HG03064 (cell line): ENCODE data around the gene THRSP.
"Not testable (repeated sequence)": the region's sequence is repeated elsewhere in the genome, so short reads cannot be mapped to it uniquely, and the experiment has no call there.

ENCODE experiments used
- ATAC-seq: cut with Tn5 transposase; IDR thresholded peaks from one replicate; pipeline ENCODE4 v1.9.1; 2021; ENCODE audit warnings: low read depth; ENCODE audit not compliant: unreplicated experiment

The THRSP gene, protein sequence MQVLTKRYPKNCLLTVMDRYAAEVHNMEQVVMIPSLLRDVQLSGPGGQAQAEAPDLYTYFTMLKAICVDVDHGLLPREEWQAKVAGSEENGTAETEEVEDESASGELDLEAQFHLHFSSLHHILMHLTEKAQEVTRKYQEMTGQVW

DNA sequence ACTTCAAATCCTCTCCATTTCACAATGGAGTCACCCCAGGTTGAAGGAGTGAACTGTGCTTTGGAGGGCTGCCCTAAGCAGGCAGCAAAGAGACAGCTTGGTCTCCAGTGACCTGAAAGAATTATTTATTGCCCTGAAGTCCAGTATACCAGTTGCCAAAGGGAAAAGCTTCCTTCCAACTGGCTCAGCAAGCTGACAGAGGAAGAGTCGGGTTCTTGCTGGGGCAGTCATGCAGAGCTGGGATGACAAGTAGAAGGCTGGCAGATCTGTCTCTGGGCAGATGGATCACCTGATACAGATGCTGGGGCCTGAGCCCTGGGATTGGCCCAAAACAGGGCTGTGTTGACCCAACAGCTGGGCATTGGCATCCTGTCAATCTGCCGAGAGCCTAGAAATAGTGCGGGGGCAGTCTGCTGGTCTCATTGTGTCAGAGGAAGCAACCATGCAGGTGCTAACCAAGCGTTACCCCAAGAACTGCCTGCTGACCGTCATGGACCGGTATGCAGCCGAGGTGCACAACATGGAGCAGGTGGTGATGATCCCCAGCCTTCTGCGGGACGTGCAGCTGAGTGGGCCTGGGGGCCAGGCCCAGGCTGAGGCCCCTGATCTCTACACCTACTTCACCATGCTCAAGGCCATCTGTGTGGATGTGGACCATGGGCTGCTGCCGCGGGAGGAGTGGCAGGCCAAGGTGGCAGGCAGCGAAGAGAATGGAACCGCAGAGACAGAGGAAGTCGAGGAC is at the start of gene THRSP:
TSS of gene THRSP (plus strand) at position 422 of the 742 bp plus-strand sequence. CDS start at position 443, 21 bp downstream.
- ATAC-seq: no peak

DNA sequence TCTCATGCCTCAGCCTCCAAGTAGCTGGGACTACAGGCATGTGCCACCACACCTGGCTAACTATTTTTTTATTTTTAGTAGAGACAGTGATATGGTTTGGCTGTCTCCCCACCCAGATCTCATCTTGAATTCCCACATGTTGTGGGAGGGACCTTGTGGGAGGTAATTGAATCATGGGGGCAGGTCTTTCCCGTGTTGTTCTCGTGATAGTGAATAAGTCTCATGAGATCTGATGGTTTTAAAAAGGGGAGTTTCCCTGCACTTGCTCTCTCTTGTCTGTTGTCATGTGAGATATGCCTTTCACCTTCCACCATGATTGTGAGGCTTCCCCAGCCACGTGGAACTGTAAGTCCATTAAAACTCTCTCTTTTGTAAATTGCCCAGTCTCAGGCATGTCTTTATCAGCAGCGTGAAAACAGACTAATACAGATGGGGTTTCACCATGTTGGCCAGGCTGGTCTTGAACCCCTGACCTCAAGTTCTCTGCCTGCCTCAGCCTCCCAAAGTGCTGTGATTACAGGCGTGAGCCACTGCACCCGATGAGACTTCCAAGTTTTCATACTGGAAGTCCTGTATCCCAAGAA is 48.6 kb upstream of the THRSP start:
- not testable (repeated sequence) for ATAC-seq

DNA sequence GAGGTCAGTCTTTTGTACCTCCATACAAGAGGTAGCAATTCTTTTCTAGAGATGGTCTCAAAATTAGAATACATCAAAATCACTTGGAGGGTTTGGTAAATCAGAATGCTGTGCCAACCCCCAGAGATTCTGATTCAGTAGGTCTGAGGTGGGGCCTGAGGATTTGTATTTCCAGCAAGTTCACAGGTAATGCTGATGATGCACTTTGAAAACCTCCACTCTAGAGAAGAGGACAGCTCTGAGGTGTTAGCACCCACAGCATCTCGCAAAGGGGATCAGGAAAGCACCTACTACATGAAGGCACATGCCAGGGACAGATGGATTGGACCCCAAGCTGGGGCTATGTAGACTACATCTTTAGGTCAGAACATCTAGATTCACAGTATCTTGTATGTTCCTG is 47.8 kb upstream of the THRSP start:
- no peak for ATAC-seq

DNA sequence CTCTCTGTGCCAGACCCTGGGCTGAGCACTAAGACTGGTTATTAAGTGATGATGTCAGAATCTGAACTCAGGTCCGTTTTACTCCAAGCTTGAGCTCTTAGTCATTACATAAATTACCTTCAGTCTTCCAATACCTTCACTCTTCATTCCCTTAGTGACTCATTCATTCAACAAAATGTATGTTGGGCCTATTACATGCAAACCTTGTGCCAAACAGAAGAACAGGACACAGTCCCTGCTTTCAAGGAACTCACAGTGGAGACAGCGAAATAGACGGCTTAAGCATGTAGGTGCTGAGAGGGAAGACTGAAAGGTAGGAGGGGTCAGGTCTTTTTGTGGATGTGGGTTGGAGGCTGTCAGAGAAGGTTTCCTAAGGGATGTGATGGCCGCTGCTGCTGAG is 43.9 kb upstream of the THRSP start:
- no peak for ATAC-seq

DNA sequence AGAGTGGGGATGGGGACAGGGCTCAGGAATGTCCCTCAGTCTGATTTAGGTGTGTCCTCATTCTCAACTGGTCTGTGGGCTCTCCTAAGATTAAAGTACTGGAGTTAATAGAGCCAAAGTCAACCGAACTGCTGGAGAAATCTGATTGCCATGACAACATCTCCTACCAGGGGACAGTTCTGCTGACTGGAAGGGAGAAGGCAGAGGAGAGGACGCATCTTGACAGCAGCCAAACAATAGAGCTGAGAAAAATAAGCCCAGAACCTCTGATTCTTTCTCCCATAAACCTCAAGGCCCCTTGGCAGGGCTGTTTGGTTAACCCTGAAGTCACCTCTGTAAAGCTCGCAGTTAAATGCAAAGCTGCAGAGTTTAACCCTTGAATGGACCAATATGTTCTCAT is 43.4 kb upstream of the THRSP start:
- no peak for ATAC-seq

DNA sequence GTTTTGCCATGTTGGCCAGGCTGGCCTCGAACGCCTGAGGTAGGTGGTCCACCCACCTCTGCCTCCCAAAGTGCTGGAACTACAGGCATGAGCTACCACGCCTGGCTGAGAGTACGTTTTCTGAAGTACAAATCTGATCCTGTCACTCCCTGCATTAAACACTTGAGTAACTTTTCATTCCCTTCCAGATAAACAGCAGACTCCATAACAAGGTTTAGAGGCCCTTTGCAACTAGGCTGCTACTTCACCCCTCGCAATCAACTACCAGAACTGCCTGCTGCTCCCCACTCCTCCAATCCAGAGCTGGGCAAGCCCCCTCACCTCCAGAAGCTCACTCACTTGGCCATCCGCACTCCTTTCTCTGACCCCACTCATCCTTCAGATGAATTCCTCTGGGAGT is 42.0 kb upstream of the THRSP start:
- ATAC-seq: no peak

DNA sequence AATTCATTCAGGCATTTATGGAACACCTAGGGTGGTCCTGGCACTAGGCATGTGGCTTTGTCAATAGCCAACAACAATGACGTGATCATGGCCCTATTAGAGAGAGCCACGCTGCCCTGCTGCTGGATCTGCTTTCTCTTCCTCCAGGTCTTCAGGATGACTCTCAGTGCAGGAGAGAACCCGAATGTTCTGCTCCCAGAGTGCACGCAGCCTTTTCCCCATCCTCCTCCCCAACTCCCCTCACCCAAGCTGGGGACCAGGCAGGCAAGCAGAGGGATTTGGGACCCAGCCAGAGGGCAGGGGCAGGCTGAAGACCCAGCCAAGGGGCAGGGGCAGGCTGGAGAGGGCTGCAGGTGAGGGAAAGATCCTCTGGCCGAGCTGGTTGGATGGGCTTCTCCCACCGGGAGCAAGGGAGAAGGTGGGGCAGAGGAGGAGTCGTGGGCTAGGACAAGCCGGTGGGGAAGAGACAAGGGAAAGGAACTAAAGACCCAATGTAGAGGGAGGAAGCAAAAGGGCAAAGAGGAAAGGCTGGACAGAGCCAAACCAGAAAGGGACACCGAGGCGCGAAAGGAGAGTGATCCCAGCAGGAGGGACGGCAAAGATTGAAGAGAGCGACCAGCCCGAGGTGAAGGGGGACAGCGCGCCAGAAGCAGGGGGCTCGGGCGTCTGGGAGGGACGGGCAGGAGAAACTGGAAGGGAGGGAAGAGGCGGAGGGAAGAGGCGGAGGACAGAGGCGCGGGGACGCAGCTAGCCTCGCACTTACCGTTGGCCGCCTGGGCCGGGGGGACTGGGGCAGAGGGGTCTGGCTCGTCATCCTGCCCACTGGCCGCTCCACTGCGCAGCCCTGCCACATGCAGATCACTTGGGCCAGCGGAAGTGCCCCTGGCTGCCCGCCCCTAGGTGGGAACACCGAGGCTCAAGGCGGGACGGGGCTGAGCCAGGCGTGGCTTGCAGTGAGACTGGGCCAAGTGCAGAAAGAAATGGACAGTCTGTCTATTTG is 41.0 kb upstream of the THRSP start, which contains the start of gene KCTD14:
TSS of gene KCTD14 (minus strand) at position 880 of the 1,000 bp plus-strand sequence. CDS start at position 853, 27 bp downstream.
- ATAC-seq: no peak

DNA sequence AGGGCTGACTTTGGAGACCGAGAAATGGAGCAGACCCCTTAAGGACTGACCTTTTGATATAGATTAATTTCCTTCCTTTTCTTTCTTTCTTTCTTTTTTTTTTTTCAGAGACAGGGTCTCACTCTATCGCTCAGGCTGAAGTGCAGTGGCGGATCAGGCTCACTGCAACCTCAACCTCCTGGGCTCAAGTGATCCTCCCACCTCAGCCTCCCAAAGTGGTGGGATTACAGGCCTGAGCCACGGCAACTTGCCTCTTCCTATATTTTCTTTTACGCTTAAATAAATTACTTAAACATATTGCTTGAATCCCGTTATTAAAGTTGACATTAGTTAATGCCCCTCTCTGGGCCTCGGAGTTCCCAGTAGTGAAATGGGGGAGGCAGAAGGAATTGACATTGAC is 40.2 kb upstream of the THRSP start:
- no peak for ATAC-seq

DNA sequence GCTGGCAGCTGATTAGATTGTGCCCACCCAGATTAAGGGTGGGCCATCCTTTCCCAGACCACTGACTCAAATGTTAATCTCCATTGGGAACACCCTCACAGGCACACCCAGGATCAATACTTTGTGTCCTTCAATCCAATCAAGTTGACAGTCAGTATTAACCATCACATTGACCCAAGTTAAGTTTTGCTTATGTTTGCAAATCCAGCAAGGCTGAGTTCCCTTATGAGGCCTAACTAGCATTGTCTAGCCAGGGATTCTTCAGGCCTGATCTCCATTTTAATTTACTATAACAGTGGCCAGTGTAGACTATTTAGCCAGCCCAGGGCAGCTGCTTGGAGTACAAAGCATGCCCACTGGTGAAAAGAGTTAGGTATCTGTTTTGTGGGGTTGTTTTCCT is 38.3 kb upstream of the THRSP start:
- ATAC-seq: no peak

DNA sequence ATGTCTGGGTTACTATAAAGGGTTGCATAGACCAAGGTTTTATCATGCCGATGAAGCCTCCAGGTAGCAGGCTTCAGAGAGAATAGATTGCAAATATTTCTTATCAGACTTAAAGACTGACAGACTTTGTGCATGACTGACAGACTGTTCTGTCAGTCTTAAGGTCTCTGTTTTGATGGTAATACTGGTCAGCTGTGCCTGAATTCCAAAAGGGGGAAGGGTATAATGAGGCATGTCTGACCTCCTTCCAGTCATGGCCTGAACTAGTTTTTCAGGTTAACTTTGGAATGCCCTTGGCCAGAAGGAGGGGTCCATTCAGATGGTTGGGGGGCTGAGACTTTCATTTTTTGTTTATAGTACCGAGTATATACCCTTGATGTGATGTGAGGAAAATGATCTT is 35.9 kb upstream of the THRSP start:
- ATAC-seq: no peak

DNA sequence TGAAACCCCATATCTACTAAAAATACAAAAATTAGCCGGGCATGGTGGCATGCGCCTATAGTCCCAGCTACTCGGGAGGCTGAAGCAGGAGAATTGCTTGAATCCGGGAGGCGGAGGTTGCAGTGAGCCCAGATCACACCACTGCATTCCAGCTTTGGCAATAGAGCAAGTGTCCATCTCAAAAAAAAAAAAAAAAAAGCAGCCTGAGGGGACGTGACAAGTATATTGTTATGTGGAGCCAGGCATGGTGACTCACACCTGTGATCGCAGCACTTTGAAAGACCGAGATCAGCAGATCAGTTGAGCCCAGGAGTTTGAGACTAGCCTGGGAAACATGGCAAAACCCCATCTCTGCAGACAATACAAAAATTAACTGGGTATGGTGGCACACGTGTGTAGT is 35.2 kb upstream of the THRSP start:
- ATAC-seq: not testable (repeated sequence)

DNA sequence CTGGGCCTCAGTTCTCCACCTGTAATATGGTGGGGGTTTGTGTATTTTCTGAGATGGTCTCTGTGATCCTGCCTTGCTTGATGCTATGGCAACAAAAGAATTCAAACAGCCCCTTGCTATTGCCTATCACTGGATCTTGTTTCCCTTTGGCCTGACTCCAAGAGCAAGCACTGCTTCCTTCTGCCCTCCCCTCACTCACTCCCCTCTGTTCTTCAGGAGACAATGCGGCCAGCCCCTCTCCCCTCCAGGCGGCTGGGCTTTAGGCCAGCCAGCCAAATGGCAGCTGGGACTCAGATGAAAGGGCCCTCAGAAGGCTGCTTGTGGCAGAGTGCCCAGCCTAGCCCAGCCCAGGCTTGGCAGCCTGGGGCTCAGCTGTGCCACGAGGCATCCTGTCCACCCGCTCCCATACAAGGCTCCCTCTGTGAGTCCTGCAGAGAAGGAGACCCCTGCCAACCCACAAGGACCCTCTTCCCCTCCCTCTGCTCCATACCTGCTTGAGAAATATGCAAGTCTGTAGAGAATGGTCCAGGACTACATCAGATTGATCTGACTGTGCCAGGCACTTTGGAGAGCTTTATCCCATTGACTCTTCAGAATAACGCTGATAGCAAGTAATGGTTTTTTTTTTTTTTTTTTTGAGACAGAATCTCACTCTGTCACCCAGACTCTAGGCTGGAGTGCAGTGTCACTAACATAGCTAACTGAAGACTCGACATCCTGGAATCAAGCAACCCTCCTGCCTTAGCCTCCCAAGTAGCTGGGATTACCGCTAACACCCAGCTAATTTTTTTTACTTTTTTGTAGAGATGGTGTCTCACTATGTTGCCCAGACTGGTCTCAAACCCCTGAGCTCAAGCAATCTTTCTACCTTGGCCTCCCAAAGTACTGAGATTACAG is 33.0 kb upstream of the THRSP start:
- no peak for ATAC-seq

DNA sequence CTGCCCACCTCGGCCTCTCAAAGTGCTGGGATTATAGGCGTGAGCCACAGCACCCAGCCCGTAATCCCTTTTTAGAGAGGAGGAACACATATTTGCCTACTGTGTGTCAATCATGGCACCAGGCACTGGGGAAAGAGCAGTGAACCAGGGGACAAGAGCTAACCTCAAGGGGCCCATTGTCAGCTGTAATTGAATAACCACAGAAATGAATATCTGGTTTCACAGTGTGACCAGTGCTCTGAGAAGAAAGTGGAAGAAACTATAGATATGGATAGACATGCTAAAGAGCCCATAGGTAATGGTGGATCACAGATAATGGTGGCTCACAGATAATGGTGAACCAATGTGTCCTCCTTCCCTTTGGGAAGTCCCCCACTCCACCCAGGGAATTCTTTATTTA is 32.0 kb upstream of the THRSP start:
- peak; percentile 79 for ATAC-seq

DNA sequence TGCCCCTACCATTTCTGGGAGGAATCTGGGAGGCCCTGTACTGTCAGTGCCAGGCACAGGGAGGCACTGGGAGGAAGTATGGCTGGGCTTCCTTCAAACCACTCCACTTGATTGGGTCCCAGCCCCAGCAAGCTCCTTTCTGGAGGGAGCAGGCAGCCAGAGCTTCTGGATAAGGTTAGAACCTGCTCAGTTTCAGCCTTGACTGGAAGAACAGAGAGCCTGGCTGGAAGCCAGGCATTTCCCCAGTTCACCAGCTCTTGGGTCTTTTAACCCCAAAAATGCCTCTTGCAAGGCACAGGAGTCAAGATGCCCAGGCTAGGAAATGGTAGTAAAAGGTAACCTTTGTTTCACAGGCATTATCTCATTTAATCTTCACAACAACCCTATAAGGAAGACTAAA is 31.6 kb upstream of the THRSP start:
- ATAC-seq: no peak

DNA sequence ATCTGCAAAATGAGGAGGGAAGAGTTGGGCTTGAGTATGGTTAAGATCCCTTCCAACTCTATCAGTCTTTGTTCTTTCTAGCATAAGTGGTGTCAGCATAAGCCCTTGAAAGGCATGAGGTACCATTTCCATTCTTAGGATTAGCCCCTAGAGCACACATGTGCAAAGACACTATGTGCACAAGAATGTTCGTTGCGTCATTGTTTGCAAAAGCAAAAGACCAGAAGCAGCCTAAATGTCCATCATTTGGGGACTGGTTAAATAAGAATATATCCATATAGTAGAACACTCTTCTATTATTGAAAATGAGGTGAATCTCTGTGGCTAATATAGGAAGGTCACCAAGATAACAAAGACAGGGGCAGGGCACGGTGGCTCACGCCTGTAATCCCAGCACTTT is 30.6 kb upstream of the THRSP start:
- ATAC-seq: no peak

DNA sequence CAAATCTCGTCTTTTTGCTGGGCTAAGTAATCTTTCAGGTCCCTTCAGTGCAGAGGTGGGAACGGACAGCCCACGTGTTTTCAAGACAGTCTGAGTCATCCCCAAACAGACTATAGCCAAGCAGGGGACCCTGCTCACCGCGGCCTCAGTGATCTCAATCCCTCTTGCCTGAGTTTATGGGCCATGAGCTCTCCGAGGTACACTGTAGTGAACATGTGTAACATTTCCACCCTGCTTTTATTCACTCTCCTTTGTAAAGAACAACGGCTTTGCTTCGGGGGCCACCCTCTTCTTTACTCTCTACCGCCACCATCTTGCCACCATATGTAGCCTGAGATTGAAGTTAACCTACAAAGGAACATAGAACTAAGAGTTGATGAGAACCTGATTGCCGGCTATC is 29.0 kb upstream of the THRSP start:
- ATAC-seq: no peak

DNA sequence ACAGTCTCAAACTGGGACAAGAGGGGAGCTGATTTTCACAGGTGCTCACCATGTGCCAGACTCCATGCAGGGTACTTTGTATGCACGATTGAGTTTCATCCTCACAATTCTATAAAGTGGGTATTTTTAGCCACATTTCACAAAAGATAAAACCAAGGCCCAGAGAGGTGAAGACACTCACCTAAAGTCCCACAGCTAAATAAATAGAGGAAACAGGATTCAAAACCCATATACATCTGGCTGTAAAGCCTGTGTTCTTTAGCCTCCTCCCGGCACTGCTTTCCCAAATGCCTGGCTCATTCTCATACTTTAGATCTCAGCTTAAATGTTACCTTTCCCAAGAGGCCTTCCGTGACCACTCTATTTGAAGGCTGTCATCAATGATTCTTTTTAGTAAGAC is 27.3 kb upstream of the THRSP start:
- no peak for ATAC-seq

DNA sequence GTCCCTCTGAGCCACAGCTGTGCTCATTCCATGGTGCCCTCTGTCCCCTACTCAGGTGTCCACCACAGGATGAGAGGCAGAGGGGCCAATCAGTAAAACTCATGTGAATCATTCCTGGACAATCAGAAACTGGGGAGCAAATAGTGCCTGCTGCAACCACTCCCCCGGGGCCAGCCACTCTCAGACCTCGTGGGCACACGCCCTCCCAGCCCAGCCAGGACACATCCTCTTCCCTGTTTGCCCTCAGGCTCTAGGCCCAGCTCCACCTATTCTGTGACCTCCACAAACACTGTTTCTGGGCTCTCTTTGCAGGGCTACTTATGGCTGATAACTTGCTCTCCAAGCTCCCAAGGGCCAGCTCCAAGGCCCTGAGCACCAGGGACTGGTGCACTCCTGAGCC is 26.6 kb upstream of the THRSP start:
- no peak for ATAC-seq

DNA sequence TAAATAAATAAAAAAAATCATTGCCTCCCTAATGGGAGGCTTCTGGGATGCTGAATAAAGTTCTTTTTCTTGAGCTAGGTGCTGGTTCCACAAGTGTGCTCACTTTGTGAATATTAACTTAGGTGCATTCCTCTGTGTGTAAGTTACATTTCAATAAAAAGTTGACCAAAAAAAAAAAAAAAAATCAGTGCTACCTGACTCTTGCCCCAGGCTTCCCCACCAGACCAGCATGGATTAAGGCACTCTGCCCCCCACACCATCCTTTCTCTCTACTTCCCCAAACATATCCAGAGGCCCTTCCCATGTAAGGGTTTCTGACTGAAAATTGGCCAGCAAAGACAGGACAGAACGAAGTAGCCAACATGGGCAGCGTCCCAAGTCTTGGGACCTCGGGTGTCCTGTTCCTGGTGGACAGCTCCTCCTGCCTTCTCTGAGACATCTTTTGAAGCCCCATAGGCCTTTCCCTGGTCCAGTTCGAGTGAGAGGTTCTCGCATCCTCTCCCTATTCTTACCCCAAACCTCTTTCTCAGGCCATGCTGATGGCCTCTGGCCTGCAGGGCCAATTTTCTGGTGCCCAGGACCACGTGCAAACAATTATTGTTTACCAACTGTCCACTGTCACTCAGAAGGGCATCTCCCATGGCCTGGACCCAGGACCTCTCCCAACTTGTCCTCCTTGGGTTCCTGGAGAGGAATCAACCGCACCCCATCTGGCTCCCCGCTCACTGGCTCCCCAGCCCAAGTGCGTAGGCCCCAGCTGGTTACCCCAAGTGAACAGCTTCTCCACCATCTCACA is 25.6 kb upstream of the THRSP start:
- no peak for ATAC-seq
